HG03097 (cell line): ENCODE measurements around the gene CCDC144A.
"Not testable (repeated sequence)": the region's sequence is repeated elsewhere in the genome, so short reads cannot be mapped to it uniquely, and the experiment has no call there.

Experiments
- ATAC-seq: cut with Tn5 transposase; IDR thresholded peaks from one replicate; pipeline ENCODE4 v1.9.1; 2021; ENCODE audit not compliant: unreplicated experiment, low FRiP score

CCDC144A gene

GRCh38 chr17:16750515-16750914 lies 60.5 kb downstream of the CCDC144A start:
- ATAC-seq, result not testable (repeated sequence)

GRCh38 chr17:16751224-16751923 lies 61.3 kb downstream of the CCDC144A start:
- ATAC-seq, result not testable (repeated sequence)

- ATAC-seq, result not testable (repeated sequence)
Observed at GRCh38 chr17:16751924-16752287, 61.9 kb downstream of the CCDC144A start.

GRCh38 chr17:16757520-16757919 lies 67.5 kb downstream of the CCDC144A start:
- not testable (repeated sequence) for ATAC-seq

DNA sequence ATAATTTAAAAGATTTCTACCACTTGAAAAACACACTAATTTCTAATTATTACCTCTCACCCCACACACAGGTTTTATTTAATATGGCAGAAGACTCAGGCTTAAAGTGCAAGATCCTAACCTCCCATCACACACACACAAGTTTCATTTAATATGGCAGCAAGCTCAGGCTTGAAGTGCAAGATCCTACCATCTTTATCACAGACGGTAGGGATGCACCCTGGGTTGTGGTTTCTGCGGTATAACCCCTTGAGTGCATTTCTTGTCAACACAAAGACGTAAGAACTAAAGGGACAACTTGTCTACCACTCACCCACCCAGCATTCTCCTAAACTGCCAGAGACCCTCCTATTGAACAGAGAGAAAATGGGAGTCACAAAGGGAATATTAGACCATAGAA lies 68.1 kb downstream of the CCDC144A start:
- ATAC-seq, result not testable (repeated sequence)

- ATAC-seq, result not testable (repeated sequence)
Observed at GRCh38 chr17:16768290-16769175, 78.5 kb downstream of the CCDC144A start.

DNA sequence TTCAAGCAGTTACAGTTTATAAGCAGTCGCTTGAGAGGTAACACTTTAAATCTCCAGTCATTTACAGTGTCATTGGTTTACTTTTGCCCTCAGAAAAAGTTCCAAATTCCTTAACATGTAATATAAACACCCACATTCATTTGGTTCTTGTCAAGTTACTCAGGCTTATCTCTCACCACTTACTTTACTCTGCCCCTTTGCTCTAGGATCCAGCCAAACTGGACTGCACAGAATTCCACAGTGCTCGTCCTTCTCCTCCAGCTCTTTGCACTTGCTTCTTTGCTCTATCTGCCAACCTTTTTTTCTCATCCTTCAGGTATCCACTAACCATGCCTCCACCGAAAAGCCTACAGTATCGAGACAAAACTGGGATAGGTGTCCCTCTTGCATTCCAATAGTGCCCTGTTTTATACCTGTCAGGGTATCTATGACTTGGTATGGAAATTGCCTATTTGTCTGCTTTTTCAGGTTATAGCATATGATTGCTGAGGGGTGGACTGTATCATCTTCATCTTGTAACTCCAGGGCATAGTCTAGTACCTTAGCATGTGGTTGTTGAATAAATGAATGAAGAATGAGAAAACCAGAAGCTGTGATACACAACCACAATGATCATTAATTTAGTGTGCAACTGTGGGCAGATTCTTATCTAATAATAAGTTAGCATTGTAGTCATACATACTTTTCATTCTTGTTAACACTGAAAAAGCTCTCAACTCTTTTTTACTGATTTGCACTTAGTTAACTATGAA lies 82.5 kb downstream of the CCDC144A start:
- not testable (repeated sequence) for ATAC-seq

DNA sequence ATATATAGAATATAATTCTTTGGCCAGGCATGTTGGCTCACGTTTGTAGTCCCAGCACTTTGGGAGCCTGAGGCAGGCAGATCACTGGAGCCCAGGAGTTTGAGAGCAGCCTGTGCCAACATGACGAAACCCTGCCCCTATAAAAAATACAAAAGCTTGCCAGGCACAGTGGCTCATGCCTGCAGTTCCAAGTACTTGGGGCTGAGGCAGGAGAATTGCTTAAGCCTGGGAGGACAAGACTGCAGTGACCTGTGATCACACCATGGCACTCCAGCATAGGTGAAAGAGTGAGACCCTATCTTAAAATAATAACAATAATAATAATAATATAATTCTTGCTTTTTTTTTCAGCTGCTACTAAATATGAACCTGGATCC lies 83.1 kb downstream of the CCDC144A start:
- not testable (repeated sequence) for ATAC-seq

- ATAC-seq, result not testable (repeated sequence)
Observed at GRCh38 chr17:16787851-16788250, 97.8 kb downstream of the CCDC144A start.

GRCh38 chr17:16788889-16789536 lies 99.0 kb downstream of the CCDC144A start:
- not testable (repeated sequence) for ATAC-seq

DNA sequence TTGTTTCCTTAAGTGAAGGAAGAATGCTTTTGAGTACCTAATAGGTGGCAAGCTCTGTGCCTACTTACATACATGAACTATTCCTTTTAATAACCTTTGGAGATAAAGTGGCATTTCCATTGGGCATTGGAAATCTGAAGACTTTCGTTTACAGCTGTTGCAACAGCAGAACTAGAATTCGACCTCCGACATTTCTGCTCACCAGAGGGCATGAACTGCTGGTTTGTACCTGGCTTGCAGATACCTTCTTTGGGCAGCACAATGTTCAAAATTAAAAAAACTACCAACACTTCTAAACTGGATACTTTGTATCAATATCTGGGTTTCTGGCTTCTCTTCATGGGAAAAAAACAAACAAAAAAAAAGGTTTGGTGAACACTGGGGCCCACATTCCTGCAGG lies 99.6 kb downstream of the CCDC144A start:
- not testable (repeated sequence) for ATAC-seq

- ATAC-seq, result not testable (repeated sequence)
Observed at GRCh38 chr17:16790313-16790871, 100.4 kb downstream of the CCDC144A start.

DNA sequence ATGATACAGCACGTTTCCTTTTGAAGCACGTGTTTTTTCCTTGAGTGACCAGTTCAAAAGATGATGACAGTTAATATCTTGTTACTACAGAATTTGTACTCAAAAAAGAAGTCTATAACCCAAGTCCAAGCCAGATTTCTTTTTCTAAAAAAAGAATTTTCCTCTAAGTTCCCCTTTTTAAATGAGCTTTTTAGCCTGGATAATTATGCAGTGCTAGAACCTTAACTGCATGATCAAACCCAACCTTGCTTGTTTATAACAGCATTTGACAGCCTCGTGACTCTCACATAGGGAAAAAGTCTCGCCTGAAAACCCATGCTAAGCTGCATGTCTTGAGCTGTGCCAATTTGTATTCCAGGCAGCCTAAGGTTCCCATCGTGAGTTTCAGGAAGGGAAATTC lies 104.2 kb downstream of the CCDC144A start:
- not testable (repeated sequence) for ATAC-seq

DNA sequence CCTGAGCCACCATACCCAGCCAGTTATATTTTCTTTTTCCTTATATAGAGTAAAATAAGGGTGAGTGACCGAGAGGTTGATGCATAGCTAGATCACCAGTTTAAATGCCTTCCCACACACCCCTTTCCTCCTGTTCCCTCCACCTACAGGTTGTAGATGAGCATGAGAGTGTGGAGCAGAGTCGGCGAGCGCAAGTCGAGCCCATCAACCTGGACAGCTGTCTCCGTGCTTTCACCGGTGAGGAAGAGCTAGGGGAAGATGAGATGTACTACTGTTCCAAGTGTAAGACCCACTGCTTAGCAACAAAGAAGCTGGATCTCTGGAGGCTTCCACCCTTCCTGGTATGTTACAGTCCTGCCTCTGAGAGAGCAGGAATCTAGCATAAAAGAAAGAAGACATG lies 105.9 kb downstream of the CCDC144A start:
- ATAC-seq, result not testable (repeated sequence)

GRCh38 chr17:16804851-16805250 lies 114.8 kb downstream of the CCDC144A start:
- not testable (repeated sequence) for ATAC-seq

- ATAC-seq, result not testable (repeated sequence)
Observed at GRCh38 chr17:16806599-16806998, 116.6 kb downstream of the CCDC144A start.

DNA sequence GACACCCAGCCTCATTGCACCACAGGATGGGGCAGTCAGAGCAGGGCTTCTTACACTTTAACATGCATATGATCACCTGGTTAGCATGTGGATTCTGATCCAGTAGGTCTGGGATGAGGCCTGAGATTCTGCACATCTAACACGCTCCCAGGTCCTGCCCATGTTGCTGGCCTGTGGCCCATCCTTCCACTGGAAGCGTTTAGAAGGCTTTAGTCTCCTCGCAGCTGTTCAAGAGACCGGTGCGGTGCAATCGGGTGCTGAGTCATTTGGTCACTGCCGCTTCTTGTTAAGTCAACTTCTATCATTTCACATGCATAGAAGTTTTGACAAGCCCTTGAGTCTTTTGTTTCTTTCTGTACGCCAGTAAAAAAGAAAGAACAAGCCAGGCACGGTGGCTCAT lies 117.6 kb downstream of the CCDC144A start:
- ATAC-seq, result not testable (repeated sequence)

- not testable (repeated sequence) for ATAC-seq
Observed at GRCh38 chr17:16810236-16810635, 120.2 kb downstream of the CCDC144A start.

- not testable (repeated sequence) for ATAC-seq
Observed at GRCh38 chr17:16812126-16812525, 122.1 kb downstream of the CCDC144A start.

DNA sequence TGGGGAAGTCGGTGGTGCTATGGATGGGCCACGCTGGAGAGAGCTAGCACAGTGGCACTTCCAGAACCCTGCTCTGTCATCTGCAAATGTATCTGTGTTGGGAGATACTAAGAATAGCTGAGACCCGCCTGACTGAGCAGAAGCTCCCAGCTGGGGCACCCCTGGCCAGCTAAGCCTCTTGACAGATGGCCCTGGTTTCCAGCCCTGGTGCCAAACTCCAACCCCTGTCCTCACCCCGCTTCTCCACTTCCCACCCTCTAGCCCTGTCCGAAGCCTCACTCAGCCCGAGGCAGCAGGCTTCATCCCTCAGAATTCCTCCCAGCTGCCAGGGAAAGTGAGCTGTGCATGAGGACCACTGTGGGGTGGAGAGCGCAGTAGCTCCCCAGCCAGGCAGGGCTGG lies 124.4 kb downstream of the CCDC144A start:
- no peak for ATAC-seq
